ENCODE data around the gene TARBP1. TPM values are rescaled to one million over a fixed set of nuclear protein-coding genes. Genes with fewer than 3 reads are reported as not detected.

Gene TARBP1
- total and polyA plus RNA-seq, 3 donors from 2014 or later: 29.5 to 39.8 (median 31.3) TPM

- Histone ChIP-seq H3K4me3 (no peak overlapping the region), H3K36me3 (ENCODE audit: low read depth, missing control alignments) (no peaks in the 10 kb centered on the region), H3K27ac (no peak overlapping the region), H3K27me3 (no peaks in the 10 kb centered on the region), H3K4me1 (peaks cover 27% of the 10 kb centered on the region), H3K9me3 (no peaks in the 10 kb centered on the region)
- no peak for DNase-seq
- 62 to 79% methylated on average over 3 of the region's 3 CpGs for WGBS, 2 donors
- intact Hi-C loops (cut with DNase I; ENCODE audit: low total_unique reads): no loop called here
- no peak for TF ChIP-seq POLR2A (IDR thresholded peaks at IDR 0.05)
- TF ChIP-seq, protein P1, sequence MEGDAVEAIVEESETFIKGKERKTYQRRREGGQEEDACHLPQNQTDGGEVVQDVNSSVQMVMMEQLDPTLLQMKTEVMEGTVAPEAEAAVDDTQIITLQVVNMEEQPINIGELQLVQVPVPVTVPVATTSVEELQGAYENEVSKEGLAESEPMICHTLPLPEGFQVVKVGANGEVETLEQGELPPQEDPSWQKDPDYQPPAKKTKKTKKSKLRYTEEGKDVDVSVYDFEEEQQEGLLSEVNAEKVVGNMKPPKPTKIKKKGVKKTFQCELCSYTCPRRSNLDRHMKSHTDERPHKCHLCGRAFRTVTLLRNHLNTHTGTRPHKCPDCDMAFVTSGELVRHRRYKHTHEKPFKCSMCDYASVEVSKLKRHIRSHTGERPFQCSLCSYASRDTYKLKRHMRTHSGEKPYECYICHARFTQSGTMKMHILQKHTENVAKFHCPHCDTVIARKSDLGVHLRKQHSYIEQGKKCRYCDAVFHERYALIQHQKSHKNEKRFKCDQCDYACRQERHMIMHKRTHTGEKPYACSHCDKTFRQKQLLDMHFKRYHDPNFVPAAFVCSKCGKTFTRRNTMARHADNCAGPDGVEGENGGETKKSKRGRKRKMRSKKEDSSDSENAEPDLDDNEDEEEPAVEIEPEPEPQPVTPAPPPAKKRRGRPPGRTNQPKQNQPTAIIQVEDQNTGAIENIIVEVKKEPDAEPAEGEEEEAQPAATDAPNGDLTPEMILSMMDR (IDR thresholded peaks at IDR 0.05): no peak
Measured at GRCh38 chr1:234526922-234527321, 47.9 kb upstream of the TARBP1 start.

GRCh38 chr1:234525099-234525799 is 46.3 kb upstream of the TARBP1 start:
- peaks cover 13% of the 10 kb centered on the region for H3K4me1 ChIP-seq
- 70 to 82% methylated on average over 5 of the region's 5 CpGs for WGBS, 2 donors

GRCh38 chr1:234521836-234522235 is 42.9 kb upstream of the TARBP1 start:
- DNase-seq: no peak
- TF ChIP-seq, protein P1 (IDR thresholded peaks at IDR 0.05): no peak
- TF ChIP-seq POLR2A (IDR thresholded peaks at IDR 0.05): no peak
- H3K27me3 ChIP-seq: no peaks in the 10 kb centered on the region
- WGBS, 2 donors: 91 to 98% methylated on average over 5 of the region's 5 CpGs
- H3K4me3 ChIP-seq: no peak overlapping the region
- no peaks in the 10 kb centered on the region for H3K36me3 ChIP-seq (ENCODE audit: low read depth, missing control alignments)
- peaks cover 7% of the 10 kb centered on the region for H3K4me1 ChIP-seq
- intact Hi-C loops (cut with DNase I; ENCODE audit: low total_unique reads): no loop called here
- H3K9me3 ChIP-seq: no peaks in the 10 kb centered on the region
- H3K27ac ChIP-seq: no peak overlapping the region

More at GRCh38 chr1:234525099-234525799, 46.3 kb upstream of the TARBP1 start:
- H3K36me3 ChIP-seq (ENCODE audit: low read depth, missing control alignments): no peaks in the 10 kb centered on the region
- H3K4me3 ChIP-seq: no peak overlapping the region
- H3K27me3 ChIP-seq: no peaks in the 10 kb centered on the region
- TF ChIP-seq POLR2A (IDR thresholded peaks at IDR 0.05): no peak
- TF ChIP-seq, protein P1 (IDR thresholded peaks at IDR 0.05): no peak
- H3K27ac ChIP-seq: peak overlapping the region; percentile 20 to 28
- H3K9me3 ChIP-seq: no peaks in the 10 kb centered on the region
- DNase-seq: no peak
- intact Hi-C loops (cut with DNase I; ENCODE audit: low total_unique reads): no loop called here

- no peak for DNase-seq
- TF ChIP-seq, protein P1 (IDR thresholded peaks at IDR 0.05): no peak
- TF ChIP-seq POLR2A (IDR thresholded peaks at IDR 0.05): no peak
- intact Hi-C loops (cut with DNase I; ENCODE audit: low total_unique reads): no loop called here
- Histone ChIP-seq H3K36me3 (ENCODE audit: low read depth, missing control alignments) (no peaks in the 10 kb centered on the region), H3K9me3 (no peaks in the 10 kb centered on the region), H3K4me1 (peaks cover 7% of the 10 kb centered on the region), H3K27ac (no peak overlapping the region), H3K27me3 (no peaks in the 10 kb centered on the region), H3K4me3 (no peak overlapping the region)
- WGBS, 2 donors: 90 to 94% methylated on average over 6 of the region's 6 CpGs
Measured at GRCh38 chr1:234520908-234521817, 42.2 kb upstream of the TARBP1 start.

Measured in testis (tissue), 3 donors.